ENCODE data around the gene ERCC3.

Gene ERCC3

DNA sequence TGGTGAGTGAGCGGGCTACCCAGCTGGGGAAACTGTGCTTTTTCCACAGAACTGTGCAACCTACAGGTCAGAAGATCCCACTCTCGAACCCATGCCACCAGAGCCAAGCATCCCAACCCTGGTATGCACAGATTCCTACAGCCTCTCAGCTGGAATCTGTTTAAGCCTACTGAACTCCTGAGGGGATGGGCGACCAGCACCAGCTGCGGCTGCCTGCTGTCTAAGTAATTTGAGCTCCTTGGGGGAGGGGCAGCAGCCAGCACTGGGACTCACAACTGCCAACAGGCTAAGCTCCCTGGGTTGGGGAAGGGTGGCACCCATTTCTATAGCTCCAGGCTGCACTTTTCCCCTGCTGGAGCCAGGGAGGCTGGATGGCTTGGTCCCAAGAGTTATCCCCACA lies 85.6 kb downstream of the ERCC3 start:
- Histone ChIP-seq H3K36me3 (ENCODE audit: insufficient read depth, low read length) (no peaks in the 10 kb centered on the region), H2AFZ (ENCODE audit: low read length) (no peak overlapping the region), H3K9me3 (ENCODE audit: low read length) (no peaks in the 10 kb centered on the region), H3K4me3 (ENCODE audit: low read depth, low read length, poor library complexity, severe bottlenecking) (no peak overlapping the region), H3K27ac (ENCODE audit: low read depth, low read length, poor library complexity, severe bottlenecking) (no peak overlapping the region), H4K20me1 (ENCODE audit: insufficient read depth, low read length) (no peaks in the 10 kb centered on the region), H3K4me2 (ENCODE audit: low read length) (no peak overlapping the region), H3K9me2 (ENCODE audit: low read depth, low read length) (no peaks in the 10 kb centered on the region), H3K27me3 (ENCODE audit: insufficient read depth, low read length) (no peaks in the 10 kb centered on the region), H3F3A (ENCODE audit: insufficient read depth, low read length) (no peaks in the 10 kb centered on the region), H3K9ac (ENCODE audit: low read length) (no peak overlapping the region), H3K4me1 (ENCODE audit: insufficient read depth, low read length, severe bottlenecking) (no peaks in the 10 kb centered on the region), H3K79me2 (ENCODE audit: insufficient read depth, low read length) (no peaks in the 10 kb centered on the region)
- TF ChIP-seq CTCF (IDR thresholded peaks at IDR 0.05; ENCODE audit: low read length) = no peak
- TF ChIP-seq EZH2 (IDR thresholded peaks at IDR 0.05; ENCODE audit: borderline replicate concordance, low read length) = no peak
